Left forelimb (tissue), 1 donor: ENCODE results near the gene TRAM2.

ENCODE experiments used
- DNase-seq: peaks from one replicate; pipeline ENCODE4 v3.0.0-alpha.2; 2018; ENCODE audit warnings: low spot score

Gene TRAM2

GRCh38 chr6:52546678-52547077 lies 30.2 kb downstream of the TRAM2 start:
- no peak for DNase-seq

- no peak for DNase-seq
Observed at GRCh38 chr6:52546192-52546591, 30.7 kb downstream of the TRAM2 start.

GRCh38 chr6:52545406-52546119 lies 31.3 kb downstream of the TRAM2 start:
- DNase-seq: no peak

GRCh38 chr6:52544602-52545405 lies 32.1 kb downstream of the TRAM2 start:
- no peak for DNase-seq

- no peak for DNase-seq
Observed at GRCh38 chr6:52543729-52544601, 32.9 kb downstream of the TRAM2 start.

- DNase-seq: no peak
Observed at GRCh38 chr6:52543262-52543661, 33.6 kb downstream of the TRAM2 start.

- no peak for DNase-seq
Observed at GRCh38 chr6:52541135-52541534, 35.7 kb downstream of the TRAM2 start.

- no peak for DNase-seq
Observed at GRCh38 chr6:52540286-52540902, 36.5 kb downstream of the TRAM2 start.

- DNase-seq: no peak
Observed at GRCh38 chr6:52539607-52540006, 37.3 kb downstream of the TRAM2 start.

- DNase-seq: no peak
Observed at GRCh38 chr6:52538901-52539354, 37.9 kb downstream of the TRAM2 start.

GRCh38 chr6:52538252-52538900 lies 38.5 kb downstream of the TRAM2 start:
- no peak for DNase-seq

GRCh38 chr6:52537001-52537753 lies 39.7 kb downstream of the TRAM2 start:
- no peak for DNase-seq

- no peak for DNase-seq
Observed at GRCh38 chr6:52536424-52536916, 40.4 kb downstream of the TRAM2 start.

- no peak for DNase-seq
Observed at GRCh38 chr6:52535711-52536423, 41.0 kb downstream of the TRAM2 start.

- no peak for DNase-seq
Observed at GRCh38 chr6:52534966-52535390, 41.9 kb downstream of the TRAM2 start.

GRCh38 chr6:52534363-52534762 lies 42.5 kb downstream of the TRAM2 start:
- DNase-seq: no peak

GRCh38 chr6:52533491-52533890 lies 43.4 kb downstream of the TRAM2 start:
- DNase-seq: no peak

GRCh38 chr6:52532457-52532856 lies 44.4 kb downstream of the TRAM2 start:
- DNase-seq: no peak

GRCh38 chr6:52531834-52532233 lies 45.0 kb downstream of the TRAM2 start:
- DNase-seq: no peak

- DNase-seq: no peak
Observed at GRCh38 chr6:52531396-52531795, 45.5 kb downstream of the TRAM2 start.
